Measurements from ENCODE around the gene RGL2. TPM values are rescaled to one million over a fixed set of nuclear protein-coding genes. Genes with fewer than 3 reads are reported as not detected.
A peak's percentile ranks its signal among the peaks of the same experiment; 100 is the strongest.

The RGL2 gene
- polyA plus RNA-seq, 1 experiment = 21.9 TPM

DNA sequence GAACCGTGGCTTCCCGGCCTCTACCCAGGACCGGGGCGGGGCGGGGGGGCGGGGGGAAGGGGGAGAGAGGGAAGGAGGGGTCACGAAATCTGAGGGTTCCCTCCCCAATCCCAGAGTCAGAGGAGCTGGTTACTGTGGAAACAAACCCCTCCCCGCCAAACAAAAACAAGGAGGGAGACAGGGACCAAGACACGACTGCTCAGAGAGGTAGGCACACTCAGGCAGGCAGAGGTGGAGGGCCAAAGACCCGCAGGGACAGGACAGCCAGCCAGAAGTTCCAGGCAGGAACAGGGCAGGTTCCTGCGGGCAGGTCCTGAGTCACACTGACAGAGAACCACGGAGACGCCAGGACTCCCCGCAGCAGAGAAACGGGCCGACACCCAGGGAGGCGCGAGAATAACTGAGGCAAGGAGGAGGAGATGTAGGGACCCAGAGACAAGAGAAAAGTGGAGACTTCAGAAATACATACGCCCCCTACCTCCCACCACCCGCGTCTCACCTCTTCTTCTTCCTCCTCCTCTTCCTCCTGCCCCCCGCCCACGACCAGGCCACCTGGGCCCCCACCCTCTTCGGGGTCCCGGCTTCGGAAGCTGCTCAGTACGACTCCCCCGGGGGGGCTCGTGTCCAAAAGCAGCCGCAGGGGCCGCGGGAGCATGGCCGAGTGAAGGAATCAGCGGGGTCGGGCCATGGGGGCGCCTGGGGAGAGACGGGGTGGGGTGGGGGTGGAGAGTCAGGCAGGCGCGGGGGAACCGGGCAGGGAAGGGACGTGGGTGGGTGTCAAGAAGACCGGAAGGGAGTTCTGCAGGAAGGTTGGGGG is 578 bp downstream of the RGL2 start:
- DNase-seq (ENCODE audit: low read depth, low spot score) = no peak
- H3K4me3 ChIP-seq (ENCODE audit: low read depth, low read length) = peak overlapping the region; percentile 91
- H3K27me3 ChIP-seq (ENCODE audit: control insufficient read depth, insufficient read depth, low read length) = no peaks in the 10 kb centered on the region
- TF ChIP-seq, protein P1, sequence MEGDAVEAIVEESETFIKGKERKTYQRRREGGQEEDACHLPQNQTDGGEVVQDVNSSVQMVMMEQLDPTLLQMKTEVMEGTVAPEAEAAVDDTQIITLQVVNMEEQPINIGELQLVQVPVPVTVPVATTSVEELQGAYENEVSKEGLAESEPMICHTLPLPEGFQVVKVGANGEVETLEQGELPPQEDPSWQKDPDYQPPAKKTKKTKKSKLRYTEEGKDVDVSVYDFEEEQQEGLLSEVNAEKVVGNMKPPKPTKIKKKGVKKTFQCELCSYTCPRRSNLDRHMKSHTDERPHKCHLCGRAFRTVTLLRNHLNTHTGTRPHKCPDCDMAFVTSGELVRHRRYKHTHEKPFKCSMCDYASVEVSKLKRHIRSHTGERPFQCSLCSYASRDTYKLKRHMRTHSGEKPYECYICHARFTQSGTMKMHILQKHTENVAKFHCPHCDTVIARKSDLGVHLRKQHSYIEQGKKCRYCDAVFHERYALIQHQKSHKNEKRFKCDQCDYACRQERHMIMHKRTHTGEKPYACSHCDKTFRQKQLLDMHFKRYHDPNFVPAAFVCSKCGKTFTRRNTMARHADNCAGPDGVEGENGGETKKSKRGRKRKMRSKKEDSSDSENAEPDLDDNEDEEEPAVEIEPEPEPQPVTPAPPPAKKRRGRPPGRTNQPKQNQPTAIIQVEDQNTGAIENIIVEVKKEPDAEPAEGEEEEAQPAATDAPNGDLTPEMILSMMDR (IDR thresholded peaks at IDR 0.05; ENCODE audit: low read depth, low read length) = no peak
- CTCF ChIA-PET = interaction anchor here (1.4 to 1.7 kb wide), 2 partner anchors 14 to 50 kb away, joined by 3 to 14 read pairs; partner anchors contain the start of gene TAPBP
- peak overlapping the region; percentile 68 for H3K27ac ChIP-seq (ENCODE audit: low read depth, low read length)
- POLR2A ChIA-PET = interaction anchor here (1.0 to 2.6 kb wide), 4 partner anchors 9 to 21 kb away, joined by 3 to 11 read pairs (median 8); partner anchors contain the start of genes PFDN6, WDR46 and ZBTB22
- no peaks in the 10 kb centered on the region; the same call in 1 of the 2 replicates for H3K9me3 ChIP-seq (ENCODE audit: control insufficient read depth, insufficient read depth, low read length)

DNA sequence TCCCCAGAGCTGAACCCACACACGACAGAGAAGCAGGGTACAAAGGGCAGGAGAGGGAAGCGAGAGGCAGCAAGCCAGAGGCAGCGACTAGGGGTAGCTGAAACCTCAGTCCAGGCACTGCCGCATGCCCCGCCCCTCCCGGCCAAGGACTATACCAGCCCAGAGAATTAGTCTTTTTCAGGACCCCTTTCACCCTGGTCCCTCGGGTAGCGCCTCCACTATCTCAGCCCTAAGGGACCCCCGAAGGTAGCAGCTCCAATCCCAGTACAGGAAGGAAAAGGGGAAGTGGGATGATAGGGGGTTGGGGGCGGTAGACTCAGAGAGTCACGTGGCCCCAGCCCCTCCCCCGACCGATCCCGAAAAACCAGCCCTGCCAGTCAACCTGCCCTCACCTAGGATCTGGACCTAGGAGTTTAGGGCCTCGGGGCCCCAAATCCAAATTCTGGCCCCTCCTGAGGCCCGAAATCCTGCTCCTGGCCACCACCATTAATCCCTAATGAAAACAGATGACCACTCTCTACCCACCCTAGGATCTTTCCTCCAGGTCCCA is 1.3 kb downstream of the RGL2 start:
- TF ChIP-seq, protein P1 (IDR thresholded peaks at IDR 0.05; ENCODE audit: low read depth, low read length) = no peak
- no peaks in the 10 kb centered on the region for H3K27me3 ChIP-seq (ENCODE audit: control insufficient read depth, insufficient read depth, low read length)
- H3K9me3 ChIP-seq (ENCODE audit: control insufficient read depth, insufficient read depth, low read length) = no peaks in the 10 kb centered on the region; the same call in 1 of the 2 replicates
- no peak for DNase-seq (ENCODE audit: low read depth, low spot score)
- H3K27ac ChIP-seq (ENCODE audit: low read depth, low read length) = no peak overlapping the region
- peak overlapping the region; percentile 91 for H3K4me3 ChIP-seq (ENCODE audit: low read depth, low read length)
- CTCF ChIA-PET = interaction anchor here (0.6 to 1.4 kb wide), 2 partner anchors 49 to 88 kb away, joined by 3 read pairs; no protein-coding TSS in a partner anchor
- POLR2A ChIA-PET = interaction anchor here (0.6 to 2.6 kb wide), 3 partner anchors 8 to 29 kb away, joined by 3 to 11 read pairs (median 5); partner anchors contain the start of genes PFDN6 and WDR46

DNA sequence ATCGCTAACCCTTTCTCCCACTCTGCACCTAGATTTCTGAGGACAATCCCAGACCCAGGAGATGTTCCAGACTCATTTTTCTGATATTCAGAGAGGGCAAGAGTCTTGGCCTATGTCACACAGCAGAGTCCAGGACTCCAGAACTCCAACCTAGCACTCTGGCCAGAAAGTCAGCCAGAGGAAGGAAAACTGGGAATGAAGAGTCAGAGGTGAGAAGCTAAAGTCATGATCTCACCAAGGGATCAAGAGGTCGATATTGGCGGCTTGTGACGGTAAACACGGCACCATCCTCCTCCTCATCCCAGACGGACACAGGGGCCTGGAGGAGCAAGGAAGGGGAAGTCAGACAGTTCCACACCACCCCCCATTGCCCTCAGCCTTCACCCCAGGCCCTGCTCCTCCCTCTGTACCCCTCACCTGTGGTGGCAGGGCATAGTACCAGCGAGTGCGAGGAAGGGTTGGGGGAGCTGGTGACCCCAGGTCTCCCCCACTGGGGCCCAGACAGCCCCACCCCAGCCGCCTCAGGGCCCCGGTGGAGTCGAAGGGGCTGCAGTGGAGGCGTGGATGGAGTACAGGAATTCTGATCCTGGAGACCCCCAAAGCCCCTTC is 1.8 kb downstream of the RGL2 start:
- no peak overlapping the region for H3K27ac ChIP-seq (ENCODE audit: low read depth, low read length)
- ChIA-PET POLR2A (interaction anchor here (0.6 to 1.0 kb wide), 2 partner anchors 19 to 29 kb away, joined by 3 to 5 read pairs; no protein-coding TSS in a partner anchor), CTCF (interaction anchor here (0.6 to 1.4 kb wide), 2 partner anchors 48 to 89 kb away, joined by 3 read pairs; no protein-coding TSS in a partner anchor)
- no peaks in the 10 kb centered on the region; the same call in 1 of the 2 replicates for H3K9me3 ChIP-seq (ENCODE audit: control insufficient read depth, insufficient read depth, low read length)
- no peaks in the 10 kb centered on the region for H3K27me3 ChIP-seq (ENCODE audit: control insufficient read depth, insufficient read depth, low read length)
- TF ChIP-seq, protein P1 (IDR thresholded peaks at IDR 0.05; ENCODE audit: low read depth, low read length) = no peak
- H3K4me3 ChIP-seq (ENCODE audit: low read depth, low read length) = peak overlapping the region; percentile 91
- no peak for DNase-seq (ENCODE audit: low read depth, low spot score)

DNA sequence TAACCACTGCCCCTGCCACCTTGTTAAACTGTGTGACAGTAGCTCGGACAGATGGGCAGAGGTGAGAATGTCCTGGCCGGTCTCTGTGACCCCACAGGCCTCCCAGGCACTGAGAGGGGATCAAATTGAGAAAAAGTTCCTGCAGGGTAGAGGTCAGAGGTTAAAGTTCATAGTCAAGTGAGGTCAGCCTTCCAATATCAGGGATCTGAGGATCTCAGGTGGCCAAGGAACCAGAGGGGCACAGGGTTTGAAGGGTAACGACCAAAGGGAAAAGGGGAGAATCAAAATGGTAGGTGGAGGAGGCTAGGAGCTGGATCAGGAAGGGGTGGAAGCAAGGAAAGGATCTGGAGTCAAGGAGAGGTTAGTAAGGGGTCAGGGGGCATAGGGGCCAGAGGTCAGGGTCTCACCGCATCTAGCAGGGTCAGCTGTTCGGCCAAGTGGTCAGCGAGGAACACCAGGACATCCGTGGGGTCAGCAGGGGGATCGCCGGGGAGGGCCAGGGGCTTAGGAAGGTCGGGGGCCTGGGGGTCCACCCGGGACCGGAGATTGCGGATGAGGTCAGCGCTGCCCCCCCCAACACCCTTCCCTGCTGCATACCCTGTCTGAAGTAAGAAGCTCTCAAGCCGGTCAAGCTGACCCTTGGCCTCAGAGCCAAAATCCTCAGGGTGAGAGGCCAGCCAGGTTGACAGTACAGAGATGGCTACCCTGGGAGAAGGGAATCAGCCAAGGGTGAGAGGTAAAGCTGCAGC is 2.9 kb downstream of the RGL2 start:
- CTCF ChIA-PET = no interaction called here
- POLR2A ChIA-PET = no interaction called here
- no peaks in the 10 kb centered on the region for H3K27me3 ChIP-seq (ENCODE audit: control insufficient read depth, insufficient read depth, low read length)
- DNase-seq (ENCODE audit: low read depth, low spot score) = no peak
- no peak overlapping the region for H3K4me3 ChIP-seq (ENCODE audit: low read depth, low read length)
- TF ChIP-seq, protein P1 (IDR thresholded peaks at IDR 0.05; ENCODE audit: low read depth, low read length) = no peak
- H3K9me3 ChIP-seq (ENCODE audit: control insufficient read depth, insufficient read depth, low read length) = no peaks in the 10 kb centered on the region; the same call in 1 of the 2 replicates
- H3K27ac ChIP-seq (ENCODE audit: low read depth, low read length) = no peak overlapping the region

Measured in AG04450 (cell line).